Lung (tissue), 12 donors: ENCODE measurements around the gene UNC5B. TPM values are rescaled to one million over a fixed set of nuclear protein-coding genes. Genes with fewer than 3 reads are reported as not detected.

Experiments used
- ATAC-seq: fragments of 200-7000 bp; cut with Tn5 transposase; one replicate; pipeline ENCODE4 v1.9.1; 2020; ENCODE audit warnings: moderate number of reproducible peaks; ENCODE audit not compliant: insufficient read depth, low FRiP score
- DNase-seq, 3 donors: peaks; one replicate each; pipeline ENCODE4 v3.0.0-alpha.2; 2013 to 2017
- H3K27ac ChIP-seq, 2 donors: one replicate each; pipeline ENCODE4 v1.5.1; 2013; ENCODE audit warnings: mild to moderate bottlenecking in 2 of 2, moderate library complexity in 2 of 2, control low read depth in 1 of 2, inconsistent platforms in 1 of 2, low read depth in 1 of 2, low read length in 1 of 2
- H3K27me3 ChIP-seq, 3 donors: one replicate each; pipeline ENCODE4 v1.5.1; 2013; ENCODE audit warnings: low read length in 2 of 3; ENCODE audit not compliant: control insufficient read depth in 3 of 3, insufficient read depth in 3 of 3
- H3K36me3 ChIP-seq, 4 donors: one replicate each; pipeline ENCODE4 v1.5.1; 2013; ENCODE audit warnings: low read length in 4 of 4, mild to moderate bottlenecking in 1 of 4, moderate library complexity in 1 of 4; ENCODE audit not compliant: control insufficient read depth in 4 of 4, insufficient read depth in 4 of 4
- H3K4me1 ChIP-seq, 5 donors: one replicate each; pipeline ENCODE4 v1.5.1; 2013; ENCODE audit warnings: low read length in 5 of 5, mild to moderate bottlenecking in 2 of 5, moderate library complexity in 1 of 5; ENCODE audit not compliant: control insufficient read depth in 5 of 5, insufficient read depth in 5 of 5
- H3K4me3 ChIP-seq: one replicate; pipeline ENCODE4 v1.5.1; 2013; ENCODE audit warnings: mild to moderate bottlenecking, control low read depth, moderate library complexity
- H3K9ac ChIP-seq, 2 donors: one replicate each; pipeline ENCODE4 v1.5.1; 2013; ENCODE audit warnings: low read length in 2 of 2, control low read depth in 1 of 2; ENCODE audit not compliant: insufficient read depth in 1 of 2
- H3K9me3 ChIP-seq, 4 donors: one replicate each; pipeline ENCODE4 v1.5.1; 2013; ENCODE audit warnings: low read length in 3 of 4, mild to moderate bottlenecking in 1 of 4, moderate library complexity in 1 of 4; ENCODE audit not compliant: control insufficient read depth in 4 of 4, insufficient read depth in 3 of 4
- CTCF ChIP-seq: IDR thresholded peaks from 2 replicates; pipeline ENCODE4 v1.5.1; 2012; ENCODE audit warnings: mild to moderate bottlenecking; ENCODE audit errors: control extremely low read depth, extremely low read depth
- WGBS, 2 donors: extraction: QIAGEN DNeasy Blood & Tissue Kit; methylation state at CpG; one replicate each; pipeline ENCODE4 v1.1.7; 2013; 5-methylcytosine and 5-hydroxymethylcytosine counted together
- polyA plus RNA-seq, 2 donors: library from polyadenylated mRNA; stranded (reverse); fragments of 200-250 nt; gene quantifications; one replicate each; pipeline ENCODE4 v1.2.1, GENCODE V29; 2013
- total RNA-seq, 2 donors: library from RNA; depleted of rRNA in 1 of 2; stranded (reverse); fragments of >200 nt in 1 of 2; gene quantifications; one replicate each; pipeline ENCODE4 v1.2.1, GENCODE V29; 2014 to 2021
- donor health status: control.
- donor health status: control.
- donor health status: Bipolar disorder and iron deficiency.
- donor health status: healthy.
- donor health status: DM: yes; HTN: yes; CAD: no.

The UNC5B gene
- total and polyA plus RNA-seq, 4 donors = 4.4 to 23.8 (median 8.3) TPM

GRCh38 chr10:71332466-71332865, 120.1 kb downstream of the UNC5B start:
- 86 to 90% methylated on average over 5 of the region's 5 CpGs for WGBS, 2 donors
- no peaks in the 10 kb centered on the region for H3K27me3 ChIP-seq
- peaks cover 0 to 20% (median 8%) of the 10 kb centered on the region in 5 donors for H3K4me1 ChIP-seq
- H3K9ac ChIP-seq = no peak overlapping the region
- peaks cover 0 to 10% (median under 1%) of the 10 kb centered on the region in 4 donors for H3K36me3 ChIP-seq
- no peak overlapping the region for H3K4me3 ChIP-seq
- TF ChIP-seq CTCF = no peak
- H3K9me3 ChIP-seq = no peaks in the 10 kb centered on the region
- no peak overlapping the region for H3K27ac ChIP-seq
- no peak for DNase-seq
- ATAC-seq = no peak

- no peak overlapping the region for H3K4me3 ChIP-seq
- ATAC-seq = no peak
- 47 to 63% methylated on average over 9 of the region's 9 CpGs for WGBS, 2 donors
- no peaks in the 10 kb centered on the region for H3K9me3 ChIP-seq
- peak overlapping the region in 1 of 2 donors; percentile 37 for H3K27ac ChIP-seq
- no peaks in the 10 kb centered on the region for H3K27me3 ChIP-seq
- H3K36me3 ChIP-seq = peaks cover 0 to 12% (median under 1%) of the 10 kb centered on the region in 4 donors
- TF ChIP-seq CTCF = no peak
- no peak overlapping the region for H3K9ac ChIP-seq
- H3K4me1 ChIP-seq = peaks cover 0 to 20% (median 8%) of the 10 kb centered on the region in 5 donors
- DNase-seq = no peak
Observed at GRCh38 chr10:71333129-71333887, 120.9 kb downstream of the UNC5B start.

- peak; percentile 58 to 65 (median 64) for DNase-seq
- Histone ChIP-seq H3K4me1 (peaks cover 0 to 20% (median 8%) of the 10 kb centered on the region in 5 donors), H3K27me3 (no peaks in the 10 kb centered on the region), H3K9me3 (no peaks in the 10 kb centered on the region), H3K27ac (no peak overlapping the region), H3K36me3 (peaks cover 0 to 14% (median 0%) of the 10 kb centered on the region in 4 donors), H3K4me3 (no peak overlapping the region), H3K9ac (no peak overlapping the region)
- TF ChIP-seq CTCF = no peak
- 72 to 80% methylated on average over 12 of the region's 12 CpGs for WGBS, 2 donors
- no peak for ATAC-seq
Observed at GRCh38 chr10:71334221-71334791, 121.9 kb downstream of the UNC5B start.
